Nephron progenitor cell (in vitro differentiated cells): ENCODE results near the gene POLD4.
A peak's percentile ranks its signal among the peaks of the same experiment; 100 is the strongest.

Experiments used
- DNase-seq: peaks from one replicate; pipeline ENCODE4 v3.0.0; 2021
- H3K27ac Mint-ChIP-seq: 2 replicates; pipeline ENCODE4 v1.8.0; 2021; ENCODE audit warnings: mild to moderate bottlenecking, moderate library complexity, mixed read lengths
- H3K27me3 Mint-ChIP-seq: 2 replicates; pipeline ENCODE4 v1.8.0; 2021; ENCODE audit warnings: mild to moderate bottlenecking, low read depth, mixed read lengths; ENCODE audit not compliant: poor library complexity
- H3K36me3 Mint-ChIP-seq: 2 replicates; pipeline ENCODE4 v1.8.0; 2021; ENCODE audit warnings: low read depth, mixed read lengths
- H3K4me1 Mint-ChIP-seq: 2 replicates; pipeline ENCODE4 v1.8.0; 2021; ENCODE audit warnings: mixed read lengths
- H3K4me3 Mint-ChIP-seq: 2 replicates; pipeline ENCODE4 v1.8.0; 2021; ENCODE audit warnings: mild to moderate bottlenecking, moderate library complexity, mixed read lengths
- H3K9me3 Mint-ChIP-seq: 2 replicates; pipeline ENCODE4 v1.8.0; 2021; ENCODE audit warnings: mild to moderate bottlenecking, moderate library complexity, mixed read lengths
- CTCF ChIP-seq: fragments of 200-600 bp; sonication (generic); IDR thresholded peaks from 2 replicates; pipeline ENCODE4 v1.5.0; 2021; ENCODE audit warnings: antibody characterized with exemption

POLD4 gene

GRCh38 chr11:67304511-67305113 is 48.7 kb downstream of the POLD4 start:
- H3K27ac Mint-ChIP-seq: no peak overlapping the region
- H3K27me3 Mint-ChIP-seq: peaks cover 10% of the 10 kb centered on the region
- H3K9me3 Mint-ChIP-seq: no peaks in the 10 kb centered on the region
- no peak for TF ChIP-seq CTCF
- peaks cover 21% of the 10 kb centered on the region for H3K4me1 Mint-ChIP-seq
- no peak for DNase-seq
- H3K36me3 Mint-ChIP-seq: peaks cover 5% of the 10 kb centered on the region
- H3K4me3 Mint-ChIP-seq: peak overlapping the region; percentile 61

DNA sequence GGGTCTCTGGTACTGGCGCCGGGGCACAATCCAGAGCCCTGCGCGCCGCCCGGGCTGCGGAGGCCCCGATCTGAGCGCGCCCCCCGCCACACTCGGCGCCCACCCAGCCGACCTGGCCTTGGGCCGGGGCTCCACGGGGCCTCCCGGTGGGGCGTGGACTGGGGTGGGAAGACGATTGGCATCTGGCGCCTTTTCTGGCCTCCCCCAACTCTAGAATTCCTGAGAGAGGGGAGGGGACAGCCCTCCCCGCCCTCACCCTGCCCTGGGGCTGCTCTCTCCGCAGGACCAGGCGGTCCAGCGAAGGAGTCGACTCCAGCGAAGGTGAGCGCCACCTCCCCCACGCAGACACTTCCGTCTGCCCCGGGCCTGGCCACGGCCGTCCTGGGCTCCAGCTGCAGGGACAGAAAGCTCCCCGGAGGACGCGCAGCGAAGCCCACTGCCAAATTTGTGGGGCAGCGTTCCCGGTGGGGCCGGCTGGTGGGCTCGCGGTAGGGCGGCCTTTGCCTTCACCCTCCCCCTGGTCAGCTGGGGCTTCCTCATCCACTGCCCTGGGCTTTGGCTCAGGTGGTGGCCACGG is 49.4 kb downstream of the POLD4 start:
- Mint-ChIP-seq H3K27ac (no peak overlapping the region), H3K9me3 (no peaks in the 10 kb centered on the region), H3K36me3 (peaks cover 5% of the 10 kb centered on the region), H3K27me3 (peaks cover 10% of the 10 kb centered on the region), H3K4me3 (peak overlapping the region; percentile 61), H3K4me1 (peaks cover 21% of the 10 kb centered on the region)
- TF ChIP-seq CTCF: no peak
- peak; percentile 45 for DNase-seq

GRCh38 chr11:67303132-67303834 is 50.1 kb downstream of the POLD4 start, which contains the start of gene SSH3:
Gene SSH3, plus strand, starts transcription at chr11:67303530. Its CDS starts 96 bp downstream, at chr11:67303626.
- peaks cover 10% of the 10 kb centered on the region for H3K36me3 Mint-ChIP-seq
- H3K4me3 Mint-ChIP-seq: peak within 1 kb of the TSS; percentile 75
- peaks cover 10% of the 10 kb centered on the region for H3K27me3 Mint-ChIP-seq
- TF ChIP-seq CTCF: no peak
- peak; percentile 68 for DNase-seq
- peaks cover 21% of the 10 kb centered on the region for H3K4me1 Mint-ChIP-seq
- H3K27ac Mint-ChIP-seq: no peak within 1 kb of the TSS
- H3K9me3 Mint-ChIP-seq: peaks cover under 1% of the 10 kb centered on the region

DNA sequence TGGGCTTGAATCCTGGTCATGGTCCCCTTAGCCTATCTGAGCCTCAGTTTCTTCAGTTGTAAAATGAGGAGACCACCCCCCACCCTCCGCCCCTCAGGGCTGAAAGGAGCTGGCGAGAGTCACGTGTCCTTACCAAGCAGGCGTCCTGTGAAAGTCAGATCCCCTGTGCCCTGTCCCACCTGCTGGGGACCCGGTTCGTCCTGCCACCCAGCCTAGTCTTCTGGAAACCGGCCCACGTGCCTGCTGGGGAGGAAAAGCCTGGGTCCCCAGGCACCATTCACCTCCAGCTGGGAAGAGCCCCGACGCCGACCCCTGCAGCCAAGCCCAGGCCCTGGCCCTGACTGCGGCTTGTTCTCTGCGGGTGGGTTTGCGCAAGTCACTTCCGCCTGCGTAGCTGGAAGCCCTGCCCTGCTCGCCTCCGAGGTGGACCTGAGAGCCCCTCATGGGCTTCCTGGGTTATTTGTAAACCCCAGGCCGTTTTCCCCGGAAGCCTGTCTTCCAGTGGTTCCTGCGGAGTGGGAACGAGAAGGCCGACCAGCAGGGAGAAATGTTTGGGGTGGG is 50.7 kb downstream of the POLD4 start:
- peak; percentile 48 for DNase-seq

DNA sequence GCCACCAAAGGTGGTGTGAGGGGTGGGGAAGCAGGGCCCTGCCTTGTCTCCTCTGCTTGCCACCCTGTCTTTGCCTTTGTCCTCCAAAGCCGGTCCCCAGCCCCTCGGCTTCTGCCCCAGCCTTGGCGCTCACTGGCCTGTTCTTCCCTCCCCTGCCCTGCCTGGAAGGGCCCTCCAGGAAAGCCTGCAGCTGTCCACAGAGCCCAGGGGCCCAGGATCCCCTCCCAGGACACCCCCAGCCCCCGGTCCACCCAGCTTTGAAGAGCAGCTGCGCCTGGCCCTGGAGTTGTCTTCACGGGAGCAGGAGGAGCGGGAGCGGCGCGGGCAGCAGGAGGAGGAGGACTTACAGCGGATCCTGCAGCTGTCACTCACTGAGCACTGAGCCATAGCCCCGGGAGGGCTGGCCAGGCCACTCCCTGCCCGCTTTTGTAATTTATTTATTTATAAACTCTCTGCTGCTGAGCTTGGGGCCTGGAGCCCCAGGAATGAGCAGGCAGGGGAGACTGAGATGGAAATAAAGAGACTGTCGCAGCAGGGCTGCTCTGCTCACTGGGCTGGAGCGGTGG is 51.3 kb downstream of the POLD4 start:
- TF ChIP-seq CTCF: no peak
- DNase-seq: peak; percentile 68
- Mint-ChIP-seq H3K4me3 (peak overlapping the region; percentile 75), H3K27ac (no peak overlapping the region), H3K9me3 (peaks cover 11% of the 10 kb centered on the region), H3K36me3 (peaks cover 21% of the 10 kb centered on the region), H3K27me3 (peaks cover 10% of the 10 kb centered on the region), H3K4me1 (peaks cover 21% of the 10 kb centered on the region)

More for the DNA sequence above, 50.7 kb downstream of the POLD4 start:
- peaks cover 7% of the 10 kb centered on the region for H3K9me3 Mint-ChIP-seq
- peaks cover 21% of the 10 kb centered on the region for H3K4me1 Mint-ChIP-seq
- no peak for TF ChIP-seq CTCF
- H3K27me3 Mint-ChIP-seq: peaks cover 10% of the 10 kb centered on the region
- H3K36me3 Mint-ChIP-seq: peaks cover 16% of the 10 kb centered on the region
- H3K4me3 Mint-ChIP-seq: peak overlapping the region; percentile 75
- H3K27ac Mint-ChIP-seq: no peak overlapping the region
